ENCODE data around the gene USP46.

Gene USP46

DNA sequence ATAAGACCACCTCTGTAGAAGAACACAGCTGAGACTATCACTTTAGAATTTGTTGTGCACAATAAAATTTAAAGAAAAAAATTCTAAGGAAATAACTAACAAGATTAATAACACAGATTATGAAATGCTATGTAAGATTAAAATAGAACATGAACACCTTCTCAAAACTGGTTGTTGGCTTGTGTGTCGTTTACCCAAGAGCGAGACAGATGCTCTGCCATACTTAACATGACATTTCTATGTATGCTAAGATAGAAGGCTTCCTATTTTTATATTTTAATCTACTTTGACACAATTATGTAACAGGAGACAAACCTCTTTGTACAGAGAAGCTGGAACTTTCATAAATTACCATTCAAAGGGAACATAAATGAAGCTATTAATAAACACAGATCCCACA is 30.1 kb downstream of the USP46 start:
- Histone ChIP-seq H3K4me3 (ENCODE audit: severe bottlenecking) (no peak overlapping the region), H3K27ac (ENCODE audit: poor library complexity, severe bottlenecking) (no peak overlapping the region), H3K27me3 (ENCODE audit: insufficient read depth, poor library complexity, severe bottlenecking) (no peaks in the 10 kb centered on the region), H3K36me3 (ENCODE audit: low read depth) (peaks cover 14% of the 10 kb centered on the region), H3K9me3 (ENCODE audit: severe bottlenecking) (no peaks in the 10 kb centered on the region), H3K4me1 (ENCODE audit: insufficient read depth, poor library complexity, severe bottlenecking) (no peaks in the 10 kb centered on the region)
- no peak for DNase-seq (ENCODE audit: low spot score)
- no peak for TF ChIP-seq CTCF (IDR thresholded peaks at IDR 0.05; ENCODE audit: poor library complexity, severe bottlenecking)
- no peak for ATAC-seq (ENCODE audit: low read depth)

DNA sequence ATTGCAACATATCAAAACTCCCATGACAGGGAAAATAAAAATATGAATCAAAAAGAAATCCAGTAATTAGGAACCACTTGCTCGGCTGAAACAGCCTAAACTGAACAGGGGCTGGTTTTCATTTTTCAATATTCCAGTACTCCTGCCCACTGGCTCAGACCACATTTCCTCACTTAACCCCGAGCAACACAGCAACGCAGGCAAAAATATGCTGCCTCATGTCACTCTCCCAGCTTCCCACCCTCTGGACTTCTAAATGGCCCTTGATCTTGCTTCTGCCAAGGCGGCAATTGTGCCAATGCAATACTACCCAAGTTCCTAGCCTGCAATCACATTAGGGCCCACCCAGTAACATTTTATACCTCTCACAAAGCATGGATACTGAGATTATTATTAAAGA is 30.6 kb downstream of the USP46 start:
- H3K36me3 ChIP-seq (ENCODE audit: low read depth): peaks cover 14% of the 10 kb centered on the region
- no peak for ATAC-seq (ENCODE audit: low read depth)

DNA sequence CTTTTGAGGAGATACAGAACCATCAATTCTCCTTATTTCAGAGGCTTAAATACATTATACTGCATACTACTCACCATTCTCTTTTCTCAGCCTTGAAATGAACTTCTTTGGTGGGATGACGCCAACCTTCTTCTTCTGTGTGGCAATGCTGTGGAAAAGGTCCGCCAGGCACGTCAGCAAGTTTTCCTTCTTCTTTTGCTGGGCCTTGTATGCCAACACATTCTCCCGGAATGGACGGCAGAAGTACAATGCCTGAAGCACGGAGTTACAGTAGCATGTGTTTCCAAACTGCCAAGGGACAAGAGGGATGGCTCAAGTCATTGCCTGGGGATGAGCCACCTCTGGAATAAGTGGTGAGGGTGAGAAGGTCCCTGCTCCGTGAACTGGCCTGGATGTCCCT is 31.2 kb downstream of the USP46 start:
- no peak for ATAC-seq (ENCODE audit: low read depth)
- no peaks in the 10 kb centered on the region for H3K27me3 ChIP-seq (ENCODE audit: insufficient read depth, poor library complexity, severe bottlenecking)
- TF ChIP-seq CTCF (IDR thresholded peaks at IDR 0.05; ENCODE audit: poor library complexity, severe bottlenecking): no peak
- no peak for DNase-seq (ENCODE audit: low spot score)
- H3K9me3 ChIP-seq (ENCODE audit: severe bottlenecking): no peaks in the 10 kb centered on the region
- H3K36me3 ChIP-seq (ENCODE audit: low read depth): peaks cover 14% of the 10 kb centered on the region
- H3K27ac ChIP-seq (ENCODE audit: poor library complexity, severe bottlenecking): no peak overlapping the region
- H3K4me3 ChIP-seq (ENCODE audit: severe bottlenecking): no peak overlapping the region
- H3K4me1 ChIP-seq (ENCODE audit: insufficient read depth, poor library complexity, severe bottlenecking): no peaks in the 10 kb centered on the region

More for the DNA sequence above, 30.6 kb downstream of the USP46 start:
- Histone ChIP-seq H3K9me3 (ENCODE audit: severe bottlenecking) (no peaks in the 10 kb centered on the region), H3K27ac (ENCODE audit: poor library complexity, severe bottlenecking) (no peak overlapping the region), H3K4me3 (ENCODE audit: severe bottlenecking) (no peak overlapping the region), H3K27me3 (ENCODE audit: insufficient read depth, poor library complexity, severe bottlenecking) (no peaks in the 10 kb centered on the region), H3K4me1 (ENCODE audit: insufficient read depth, poor library complexity, severe bottlenecking) (no peaks in the 10 kb centered on the region)
- no peak for DNase-seq (ENCODE audit: low spot score)
- TF ChIP-seq CTCF (IDR thresholded peaks at IDR 0.05; ENCODE audit: poor library complexity, severe bottlenecking): no peak

DNA sequence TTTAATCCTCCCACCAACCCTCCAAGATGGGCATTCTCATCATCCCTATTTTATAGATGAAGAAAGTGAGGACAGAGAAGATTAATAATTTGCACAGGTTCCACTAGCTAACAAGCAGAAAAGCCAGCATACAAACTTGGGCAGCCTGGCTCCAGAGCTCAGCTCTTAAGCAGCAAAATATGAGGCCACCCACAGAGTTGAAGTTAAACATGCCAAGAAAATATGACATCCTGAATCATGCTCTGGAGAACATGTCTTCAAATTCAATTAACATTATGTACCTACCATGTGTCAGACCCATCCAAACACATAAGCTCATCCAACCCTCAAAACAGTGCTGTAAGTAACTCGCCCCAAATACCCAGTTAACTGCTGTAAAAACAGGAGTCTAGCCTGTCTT is 33.9 kb downstream of the USP46 start:
- Histone ChIP-seq H3K27me3 (ENCODE audit: insufficient read depth, poor library complexity, severe bottlenecking) (no peaks in the 10 kb centered on the region), H3K9me3 (ENCODE audit: severe bottlenecking) (no peaks in the 10 kb centered on the region), H3K4me1 (ENCODE audit: insufficient read depth, poor library complexity, severe bottlenecking) (no peaks in the 10 kb centered on the region), H3K4me3 (ENCODE audit: severe bottlenecking) (no peak overlapping the region), H3K27ac (ENCODE audit: poor library complexity, severe bottlenecking) (no peak overlapping the region), H3K36me3 (ENCODE audit: low read depth) (peaks cover 23% of the 10 kb centered on the region)
- no peak for DNase-seq (ENCODE audit: low spot score)
- no peak for ATAC-seq (ENCODE audit: low read depth)
- TF ChIP-seq CTCF (IDR thresholded peaks at IDR 0.05; ENCODE audit: poor library complexity, severe bottlenecking): no peak

GRCh38 chr4:52622564-52622963 is 36.5 kb downstream of the USP46 start:
- DNase-seq (ENCODE audit: low spot score) (no peak), ATAC-seq (ENCODE audit: low read depth) (no peak)
- Histone ChIP-seq H3K4me1 (ENCODE audit: insufficient read depth, poor library complexity, severe bottlenecking) (no peaks in the 10 kb centered on the region), H3K27ac (ENCODE audit: poor library complexity, severe bottlenecking) (no peak overlapping the region), H3K27me3 (ENCODE audit: insufficient read depth, poor library complexity, severe bottlenecking) (no peaks in the 10 kb centered on the region), H3K9me3 (ENCODE audit: severe bottlenecking) (no peaks in the 10 kb centered on the region), H3K4me3 (ENCODE audit: severe bottlenecking) (no peak overlapping the region), H3K36me3 (ENCODE audit: low read depth) (peaks cover 20% of the 10 kb centered on the region)
- no peak for TF ChIP-seq CTCF (IDR thresholded peaks at IDR 0.05; ENCODE audit: poor library complexity, severe bottlenecking)

Measured in RWPE2 (cell line).